K562 (cell line): Measurements from ENCODE around the gene OR2V1. TPM values are rescaled to one million over a fixed set of nuclear protein-coding genes. Genes with fewer than 3 reads are reported as not detected.
A peak's percentile ranks its signal among the peaks of the same experiment; 100 is the strongest.

Experiments used
- ATAC-seq: fragments of 200-7000 bp; cut with Tn5 transposase; 3 replicates; pipeline ENCODE4 v1.9.1; 2020; ENCODE audit warnings: moderate library complexity
- BruUV-seq: library from RNA; stranded (reverse); fragments of 400-500 nt; replicated peaks from 2 replicates; lab custom pipeline; 2021; lab: Mats Ljungman, UMichigan
- CTCF ChIA-PET: fragments of 300-600 bp; formaldehyde crosslinking; extraction: SDS; loops from one replicate; lab custom pipeline; 2021; ENCODE audit warnings: low intra/inter-chr PET ratio; lab: Yijun Ruan, JAX
- POLR2A ChIA-PET: fragments of 300-600, 350-650 bp; sonication (Branson Sonifier 250); formaldehyde crosslinking; extraction: SDS; loops from one replicate; lab custom pipeline; 2021; ENCODE audit warnings: antibody characterized with exemption, inconsistent platforms; lab: Yijun Ruan, JAX
- DNase-seq, 4 experiments: peaks; one replicate each; pipeline versions ENCODE4 v3.0.0 to v3.0.0-alpha.2; 2011 to 2018; ENCODE audit warnings: low spot score in 3 of 4, mixed read lengths in 3 of 4; ENCODE audit errors: extremely low read depth in 1 of 4
- FAIRE-seq: peaks from 2 replicates; lab custom pipeline; 2011; peaks lifted over from hg19 to GRCh38; lab: Jason Lieb, UNC
- H2AFZ ChIP-seq: 2 replicates; pipeline ENCODE4 v1.6.0; 2011; ENCODE audit warnings: low read depth, low read length, control low read depth, inconsistent platforms
- H3K27ac ChIP-seq: fragments of 200-600 bp; 3 replicates; pipeline ENCODE4 v1.8.0; 2011; ENCODE audit warnings: low read depth, mild to moderate bottlenecking, control low read depth, inconsistent platforms, low read length, moderate library complexity, mixed read lengths; ENCODE audit errors: extremely low read depth
- H3K27me3 ChIP-seq, 2 experiments: fragments of 300-600 bp in 1 of 2; 2 replicates in 1 of 2; 3 replicates in 1 of 2; pipeline versions ENCODE4 v1.6.0 to v1.8.0; 2011; ENCODE audit warnings: inconsistent platforms in 2 of 2, low read length in 2 of 2, mild to moderate bottlenecking in 1 of 2, mixed read lengths in 1 of 2, moderate library complexity in 1 of 2; ENCODE audit not compliant: control insufficient read depth in 2 of 2, insufficient read depth in 2 of 2
- H3K36me3 ChIP-seq: fragments of 300-600 bp; 3 replicates; pipeline ENCODE4 v1.8.0; 2011; ENCODE audit warnings: mild to moderate bottlenecking, low read length, inconsistent platforms; ENCODE audit not compliant: control insufficient read depth, insufficient read depth
- H3K4me1 ChIP-seq, 2 experiments: fragments of 200-600 bp in 1 of 2; replicated peaks in 1 of 2; 2 replicates in 1 of 2; 3 replicates in 1 of 2; pipeline versions ENCODE4 v1.5.1 to v1.8.0; 2011; ENCODE audit warnings: inconsistent platforms in 2 of 2, low read length in 2 of 2, mild to moderate bottlenecking in 1 of 2, mixed read lengths in 1 of 2, moderate library complexity in 1 of 2; ENCODE audit not compliant: control insufficient read depth in 2 of 2, insufficient read depth in 2 of 2
- H3K4me2 ChIP-seq: 2 replicates; pipeline ENCODE4 v1.6.1; 2011; ENCODE audit warnings: low read length, control low read depth, inconsistent platforms, mixed read lengths; ENCODE audit not compliant: insufficient read depth
- H3K4me3 ChIP-seq: fragments of 200-600 bp; sonication (generic), shearing (Covaris generic); 2 replicates; pipeline ENCODE4 v1.5.1; 2016; ENCODE audit warnings: control low read depth, inconsistent platforms
- H3K79me2 ChIP-seq: fragments of 200-600 bp; 3 replicates; pipeline ENCODE4 v1.8.0; 2011; ENCODE audit warnings: low read length, inconsistent platforms; ENCODE audit not compliant: control insufficient read depth, insufficient read depth
- H3K9ac ChIP-seq, 2 experiments: 2 replicates each; pipeline versions ENCODE4 v1.6.0 to v1.6.1; 2011; ENCODE audit warnings: low read depth in 2 of 2, low read length in 2 of 2, control low read depth in 1 of 2, inconsistent platforms in 1 of 2, mild to moderate bottlenecking in 1 of 2, mixed read lengths in 1 of 2; ENCODE audit not compliant: insufficient read depth in 1 of 2
- H3K9me1 ChIP-seq: one replicate; pipeline ENCODE4 v1.6.0; 2011; ENCODE audit warnings: inconsistent platforms, mild to moderate bottlenecking, low read length, moderate library complexity; ENCODE audit not compliant: control insufficient read depth, insufficient read depth
- H3K9me3 ChIP-seq: replicated peaks from 2 replicates; pipeline ENCODE4 v1.5.1; 2011; ENCODE audit warnings: low read depth, low read length, inconsistent platforms; ENCODE audit not compliant: control insufficient read depth, insufficient read depth
- H4K20me1 ChIP-seq: replicated peaks from 2 replicates; pipeline ENCODE4 v1.6.1; 2011; ENCODE audit warnings: low read length, inconsistent platforms, mixed read lengths; ENCODE audit not compliant: control insufficient read depth, insufficient read depth
- ADNP ChIP-seq: fragments of 200-800 bp; sonication (Bioruptor generic); IDR thresholded peaks from 2 replicates; pipeline ENCODE4 v1.6.1; 2016; ENCODE audit warnings: missing genetic modification characterization, missing compliant biosample characterization
- CREM ChIP-seq: IDR thresholded peaks from 2 replicates; pipeline ENCODE4 v1.6.1; 2014; ENCODE audit warnings: antibody characterized with exemption, low read depth
- ZNF354B ChIP-seq: fragments of 250-450 bp; sonication (Bioruptor Pico); IDR thresholded peaks from 2 replicates; pipeline ENCODE4 v1.4.0; 2020
- WGBS: fragments of 100-300 bp; shearing (Covaris generic); methylation state at CpG from one replicate; pipeline ENCODE4 v1.1.6; 2016; ENCODE audit warnings: low coverage, mixed read lengths; ENCODE audit not compliant: insufficient coverage; ENCODE audit errors: missing lambda C conversion rate; 5-methylcytosine and 5-hydroxymethylcytosine counted together
- in situ Hi-C: fragments of 300-500 bp; cut with MboI; formaldehyde crosslinking; loops from 4 replicates; pipeline ENCODE4 v1.15.0; 2018; ENCODE audit warnings: inconsistent platforms, mixed read lengths
- intact Hi-C: fragments of 100-400 bp; cut with micrococcal nuclease; formaldehyde crosslinking; loops from 2 replicates; pipeline ENCODE4 v1.14.2; 2022
- polyA plus RNA-seq, 8 experiments: library from polyadenylated mRNA; depleted of rRNA in 4 of 8; stranded (reverse) in 5 of 8; unstranded in 3 of 8; fragments of >200 nt; fragmentation: Nextera tagmentation in 2 of 8; fragmentation: Illumina TruSeq in 1 of 8; extraction: Ambion mirVana in 2 of 8; extraction: Trizol in 1 of 8; gene quantifications; 2 replicates each; pipeline versions ENCODE4 v1.2.1 to v1.2.3, GENCODE V29; 2011 to 2014; ENCODE audit warnings: inconsistent platforms in 1 of 8, missing spikeins in 1 of 8
- total RNA-seq, 7 experiments: library from RNA; depleted of rRNA in 6 of 7; stranded (reverse); fragments of >200 nt in 6 of 7; fragmentation: Illumina TruSeq in 2 of 7; extraction: Trizol in 2 of 7; gene quantifications; 2 replicates each; pipeline versions ENCODE4 v1.2.1 to v1.2.3, GENCODE V29; 2011 to 2021; ENCODE audit warnings: low replicate concordance in 1 of 7
- TF ChIP-seq, protein P1 (sequence below): IDR thresholded peaks from 3 replicates; pipeline ENCODE4 v1.6.1; 2011; ENCODE audit warnings: borderline replicate concordance, mild to moderate bottlenecking, moderate library complexity; ENCODE audit not compliant: insufficient read length; ENCODE audit errors: extremely low read depth
- TF ChIP-seq, protein P2 (sequence below), 2 experiments: fragments of 150-350 bp in 1 of 2; IDR thresholded peaks; 2 replicates each; pipeline ENCODE4 v1.6.1; 2012 to 2016; ENCODE audit warnings: low read depth in 2 of 2, low read length in 2 of 2, mild to moderate bottlenecking in 1 of 2, moderate library complexity in 1 of 2

The OR2V1 gene
- total and polyA plus RNA-seq, 9 of the 15 experiments (the other 6 are each of a cell fraction or from before 2014, with no cell fraction given): 0.04 to 0.28 (median 0.15) TPM; not detected in 5

DNA sequence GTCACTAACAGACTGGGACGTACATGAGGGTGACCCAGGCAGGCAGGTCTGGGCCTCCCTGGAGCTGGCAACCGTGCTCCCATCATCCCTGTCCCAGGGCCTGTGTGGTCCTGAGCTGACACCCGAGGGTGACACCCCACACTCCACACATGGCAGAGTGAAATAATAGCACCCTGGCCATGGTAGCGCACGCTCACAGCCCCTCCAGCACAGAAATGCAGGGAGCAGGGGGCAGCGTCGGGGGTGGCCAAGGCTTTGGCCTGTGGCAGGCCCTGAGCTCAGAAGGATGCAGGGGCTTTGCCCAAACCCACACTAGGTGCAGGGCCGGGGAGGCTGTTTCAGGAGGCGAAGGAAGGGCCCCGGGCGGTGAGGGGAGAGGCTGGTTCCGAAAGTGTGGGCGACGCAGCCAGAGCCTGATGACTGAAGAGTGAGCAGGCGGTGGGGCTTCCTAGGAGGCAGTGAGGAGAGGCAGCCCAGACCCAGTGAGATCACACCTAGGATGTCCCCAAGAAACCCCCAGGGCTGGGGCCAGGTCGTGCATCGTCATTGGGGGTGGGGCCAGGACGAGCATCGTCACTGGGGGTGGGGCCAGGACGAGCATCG lies 29.3 kb upstream of the OR2V1 start:
- ChIA-PET POLR2A (interaction anchor here (1.0 to 1.2 kb wide), 2 partner anchors 8 to 13 kb away, joined by 4 to 6 read pairs; no protein-coding TSS in a partner anchor), CTCF (interaction anchor here (1.5 to 2.2 kb wide), 2 partner anchors 24 to 117 kb away, joined by 6 to 8 read pairs; no protein-coding TSS in a partner anchor)
- peaks cover 41 to 43% of the 10 kb centered on the region in 2 experiments for H3K4me1 ChIP-seq
- H3K4me3 ChIP-seq: peak overlapping the region; percentile 36
- in situ Hi-C loops: no loop called here
- 32% methylated on average over 15 of the region's 21 CpGs for WGBS
- peak overlapping the region; percentile 91 for H2AFZ ChIP-seq
- peak overlapping the region; percentile 77 for H3K4me2 ChIP-seq
- H4K20me1 ChIP-seq: no peaks in the 10 kb centered on the region
- H3K9ac ChIP-seq: peak overlapping the region; percentile 79 to 91
- BruUV-seq: TSS peak; percentile 87
- intact Hi-C loops: loop anchor here (10.0 kb wide), 1 partner anchor 55 kb away; no protein-coding TSS in a partner anchor
- H3K79me2 ChIP-seq: no peaks in the 10 kb centered on the region
- peak overlapping the region; percentile 98 for H3K27ac ChIP-seq
- peak; percentile 82 for ATAC-seq
- H3K36me3 ChIP-seq: no peaks in the 10 kb centered on the region
- H3K9me1 ChIP-seq: no peaks in the 10 kb centered on the region
- no peaks in the 10 kb centered on the region for H3K9me3 ChIP-seq
- no peaks in the 10 kb centered on the region for H3K27me3 ChIP-seq
- FAIRE-seq: no peak
- DNase-seq: peak; percentile 85 to 95 (median 92)
- TF ChIP-seq ADNP: no peak
- TF ChIP-seq, protein P1, sequence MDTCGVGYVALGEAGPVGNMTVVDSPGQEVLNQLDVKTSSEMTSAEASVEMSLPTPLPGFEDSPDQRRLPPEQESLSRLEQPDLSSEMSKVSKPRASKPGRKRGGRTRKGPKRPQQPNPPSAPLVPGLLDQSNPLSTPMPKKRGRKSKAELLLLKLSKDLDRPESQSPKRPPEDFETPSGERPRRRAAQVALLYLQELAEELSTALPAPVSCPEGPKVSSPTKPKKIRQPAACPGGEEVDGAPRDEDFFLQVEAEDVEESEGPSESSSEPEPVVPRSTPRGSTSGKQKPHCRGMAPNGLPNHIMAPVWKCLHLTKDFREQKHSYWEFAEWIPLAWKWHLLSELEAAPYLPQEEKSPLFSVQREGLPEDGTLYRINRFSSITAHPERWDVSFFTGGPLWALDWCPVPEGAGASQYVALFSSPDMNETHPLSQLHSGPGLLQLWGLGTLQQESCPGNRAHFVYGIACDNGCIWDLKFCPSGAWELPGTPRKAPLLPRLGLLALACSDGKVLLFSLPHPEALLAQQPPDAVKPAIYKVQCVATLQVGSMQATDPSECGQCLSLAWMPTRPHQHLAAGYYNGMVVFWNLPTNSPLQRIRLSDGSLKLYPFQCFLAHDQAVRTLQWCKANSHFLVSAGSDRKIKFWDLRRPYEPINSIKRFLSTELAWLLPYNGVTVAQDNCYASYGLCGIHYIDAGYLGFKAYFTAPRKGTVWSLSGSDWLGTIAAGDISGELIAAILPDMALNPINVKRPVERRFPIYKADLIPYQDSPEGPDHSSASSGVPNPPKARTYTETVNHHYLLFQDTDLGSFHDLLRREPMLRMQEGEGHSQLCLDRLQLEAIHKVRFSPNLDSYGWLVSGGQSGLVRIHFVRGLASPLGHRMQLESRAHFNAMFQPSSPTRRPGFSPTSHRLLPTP: no peak
- TF ChIP-seq CREM: peak; percentile 74
- TF ChIP-seq, protein P2, sequence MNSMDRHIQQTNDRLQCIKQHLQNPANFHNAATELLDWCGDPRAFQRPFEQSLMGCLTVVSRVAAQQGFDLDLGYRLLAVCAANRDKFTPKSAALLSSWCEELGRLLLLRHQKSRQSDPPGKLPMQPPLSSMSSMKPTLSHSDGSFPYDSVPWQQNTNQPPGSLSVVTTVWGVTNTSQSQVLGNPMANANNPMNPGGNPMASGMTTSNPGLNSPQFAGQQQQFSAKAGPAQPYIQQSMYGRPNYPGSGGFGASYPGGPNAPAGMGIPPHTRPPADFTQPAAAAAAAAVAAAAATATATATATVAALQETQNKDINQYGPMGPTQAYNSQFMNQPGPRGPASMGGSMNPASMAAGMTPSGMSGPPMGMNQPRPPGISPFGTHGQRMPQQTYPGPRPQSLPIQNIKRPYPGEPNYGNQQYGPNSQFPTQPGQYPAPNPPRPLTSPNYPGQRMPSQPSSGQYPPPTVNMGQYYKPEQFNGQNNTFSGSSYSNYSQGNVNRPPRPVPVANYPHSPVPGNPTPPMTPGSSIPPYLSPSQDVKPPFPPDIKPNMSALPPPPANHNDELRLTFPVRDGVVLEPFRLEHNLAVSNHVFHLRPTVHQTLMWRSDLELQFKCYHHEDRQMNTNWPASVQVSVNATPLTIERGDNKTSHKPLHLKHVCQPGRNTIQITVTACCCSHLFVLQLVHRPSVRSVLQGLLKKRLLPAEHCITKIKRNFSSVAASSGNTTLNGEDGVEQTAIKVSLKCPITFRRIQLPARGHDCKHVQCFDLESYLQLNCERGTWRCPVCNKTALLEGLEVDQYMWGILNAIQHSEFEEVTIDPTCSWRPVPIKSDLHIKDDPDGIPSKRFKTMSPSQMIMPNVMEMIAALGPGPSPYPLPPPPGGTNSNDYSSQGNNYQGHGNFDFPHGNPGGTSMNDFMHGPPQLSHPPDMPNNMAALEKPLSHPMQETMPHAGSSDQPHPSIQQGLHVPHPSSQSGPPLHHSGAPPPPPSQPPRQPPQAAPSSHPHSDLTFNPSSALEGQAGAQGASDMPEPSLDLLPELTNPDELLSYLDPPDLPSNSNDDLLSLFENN (IDR thresholded peaks at IDR 0.05; ENCODE audit: low read depth in 2 of 2, low read length in 2 of 2): 0 out of 4 replicates have a peak, but pooled peaks of 1 of the 2 experiments have one; percentile 25
- no peak for TF ChIP-seq ZNF354B (CRISPR knock-in tag)
